ENCODE data around the gene TANC1.

- TF ChIP-seq, protein P1, sequence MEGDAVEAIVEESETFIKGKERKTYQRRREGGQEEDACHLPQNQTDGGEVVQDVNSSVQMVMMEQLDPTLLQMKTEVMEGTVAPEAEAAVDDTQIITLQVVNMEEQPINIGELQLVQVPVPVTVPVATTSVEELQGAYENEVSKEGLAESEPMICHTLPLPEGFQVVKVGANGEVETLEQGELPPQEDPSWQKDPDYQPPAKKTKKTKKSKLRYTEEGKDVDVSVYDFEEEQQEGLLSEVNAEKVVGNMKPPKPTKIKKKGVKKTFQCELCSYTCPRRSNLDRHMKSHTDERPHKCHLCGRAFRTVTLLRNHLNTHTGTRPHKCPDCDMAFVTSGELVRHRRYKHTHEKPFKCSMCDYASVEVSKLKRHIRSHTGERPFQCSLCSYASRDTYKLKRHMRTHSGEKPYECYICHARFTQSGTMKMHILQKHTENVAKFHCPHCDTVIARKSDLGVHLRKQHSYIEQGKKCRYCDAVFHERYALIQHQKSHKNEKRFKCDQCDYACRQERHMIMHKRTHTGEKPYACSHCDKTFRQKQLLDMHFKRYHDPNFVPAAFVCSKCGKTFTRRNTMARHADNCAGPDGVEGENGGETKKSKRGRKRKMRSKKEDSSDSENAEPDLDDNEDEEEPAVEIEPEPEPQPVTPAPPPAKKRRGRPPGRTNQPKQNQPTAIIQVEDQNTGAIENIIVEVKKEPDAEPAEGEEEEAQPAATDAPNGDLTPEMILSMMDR (IDR thresholded peaks at IDR 0.05): no peak
- TF ChIP-seq POLR2A (IDR thresholded peaks at IDR 0.05) (no peak), POLR2AphosphoS5 (IDR thresholded peaks at IDR 0.05) (no peak), EP300 (IDR thresholded peaks at IDR 0.05) (no peak)
Measured at GRCh38 chr2:159123786-159124185, 155.3 kb downstream of the TANC1 start.

Measured in sigmoid colon (tissue), 4 donors.